ENCODE results near the gene SORBS2.

Gene SORBS2

GRCh38 chr4:185805262-185805802, 6.7 kb downstream of the SORBS2 start:
- no peak for DNase-seq (ENCODE audit: low spot score)

DNA sequence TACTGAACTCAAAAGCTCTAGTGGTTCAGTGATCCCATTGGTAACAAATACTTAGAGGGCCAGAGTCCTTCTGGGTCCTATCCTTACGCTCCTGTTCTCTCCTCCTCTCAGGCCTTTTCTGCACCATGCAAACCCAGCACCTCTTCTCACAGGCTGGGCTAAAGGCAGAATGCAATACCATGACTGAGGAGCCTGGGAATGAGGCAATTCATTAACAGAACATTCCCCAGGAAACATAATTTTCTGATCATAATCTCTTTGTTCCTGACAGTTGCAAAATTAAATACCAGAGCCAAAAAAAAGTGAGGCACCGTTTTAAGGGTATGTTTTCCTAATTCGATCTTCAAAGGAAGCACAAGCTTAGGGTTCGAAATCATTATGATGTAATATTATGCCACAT, 9.0 kb downstream of the SORBS2 start:
- no peak for DNase-seq (ENCODE audit: low spot score)

- no peak for DNase-seq (ENCODE audit: low spot score)
These were observed 10.5 kb downstream of the SORBS2 start for GRCh38 chr4:185801471-185801870.

DNA sequence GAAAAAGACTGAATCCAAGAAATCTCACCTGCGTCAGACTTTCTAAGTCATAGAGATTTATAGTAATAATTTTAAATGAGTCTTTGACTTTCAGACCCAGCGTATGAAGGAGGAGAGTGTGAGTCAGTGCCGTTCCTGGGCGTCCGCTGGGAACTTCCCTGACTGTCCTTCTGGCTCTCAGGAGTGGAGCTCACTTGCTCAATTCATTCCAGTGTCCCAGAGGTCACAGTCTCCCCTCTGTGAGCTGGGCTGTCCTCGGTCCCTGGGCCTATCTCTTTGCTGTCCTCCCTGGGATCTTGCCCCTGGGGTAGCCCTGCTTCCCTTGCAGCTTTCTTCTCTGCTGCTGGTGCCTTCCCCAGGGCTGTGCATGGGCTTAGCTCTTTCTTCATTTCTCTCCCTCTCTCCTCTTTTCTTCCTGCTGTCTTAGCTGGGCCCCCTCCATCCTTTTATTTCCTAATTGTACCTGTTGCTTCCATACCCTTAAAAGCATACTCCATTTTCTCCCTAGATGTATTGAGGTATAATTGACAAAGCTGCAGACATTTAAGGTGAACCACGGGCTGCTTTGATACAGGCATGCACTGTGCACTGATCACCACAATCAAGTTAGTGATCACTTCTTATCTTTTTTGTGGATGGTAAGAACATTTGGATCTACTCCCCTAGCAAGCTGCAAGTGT, 11.6 kb downstream of the SORBS2 start:
- no peak for DNase-seq (ENCODE audit: low spot score)

DNA sequence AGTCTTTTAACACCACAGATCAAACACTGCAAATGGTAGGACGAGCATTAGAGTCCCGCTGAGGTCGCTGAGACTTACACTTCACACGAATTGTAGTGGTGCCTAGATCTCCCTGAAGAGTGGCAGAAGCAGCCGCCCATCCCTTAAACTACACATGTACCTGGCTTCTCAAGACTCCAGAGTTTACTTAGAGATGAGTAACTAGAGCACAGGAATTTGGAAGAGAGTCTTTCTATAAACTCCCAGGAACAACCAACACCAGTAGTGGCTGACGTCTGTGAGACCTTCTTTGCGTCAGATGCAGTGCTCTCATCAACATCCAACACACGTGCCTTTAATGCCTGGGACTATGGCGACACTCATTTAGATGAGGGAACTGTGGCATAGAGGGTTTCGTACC, 12.6 kb downstream of the SORBS2 start:
- no peak for DNase-seq (ENCODE audit: low spot score)

- no peak for DNase-seq (ENCODE audit: low spot score)
These were observed 14.2 kb downstream of the SORBS2 start for GRCh38 chr4:185797596-185798338.

DNA sequence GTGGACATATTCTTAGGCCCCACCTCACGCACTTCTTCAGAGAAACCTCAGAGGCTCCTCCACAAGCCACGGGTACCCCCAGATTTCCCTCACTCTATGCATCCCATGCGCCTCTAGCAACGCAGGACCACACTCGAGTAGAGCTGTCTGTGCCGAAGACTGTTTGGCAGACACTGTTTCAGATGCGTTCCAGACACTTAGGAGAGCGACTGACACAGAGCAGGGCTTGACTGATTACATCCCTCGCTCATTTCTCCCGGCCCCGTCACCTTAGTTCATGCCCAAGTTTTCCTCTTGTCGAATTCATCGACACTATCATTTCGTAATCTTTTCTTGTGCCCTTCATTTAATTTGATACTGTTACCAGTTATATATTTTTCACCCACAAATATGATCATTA, 15.0 kb downstream of the SORBS2 start:
- no peak for DNase-seq (ENCODE audit: low spot score)

- no peak for DNase-seq (ENCODE audit: low spot score)
These were observed 15.8 kb downstream of the SORBS2 start for GRCh38 chr4:185796176-185796575.

- DNase-seq (ENCODE audit: low spot score): no peak
These were observed 17.4 kb downstream of the SORBS2 start for GRCh38 chr4:185794637-185795036.

DNA sequence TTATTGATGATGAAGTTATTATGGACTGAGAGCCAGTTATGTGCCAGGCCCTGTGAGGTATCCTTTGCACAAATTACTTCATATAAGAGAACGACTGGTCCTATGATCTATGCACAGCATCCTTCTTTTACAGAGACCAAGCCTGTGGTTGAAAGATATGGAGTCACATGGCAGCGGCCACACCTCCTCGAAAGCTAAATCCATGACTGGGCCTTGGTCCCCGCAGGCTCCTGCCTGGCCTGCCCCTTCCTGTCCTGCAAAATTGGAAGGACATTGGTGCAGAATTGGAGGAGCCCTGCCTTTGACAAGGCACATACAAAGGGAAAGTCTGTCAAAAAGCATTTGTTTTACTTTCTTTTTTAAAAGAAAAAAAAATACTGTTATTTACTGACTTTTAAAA, 18.3 kb downstream of the SORBS2 start:
- DNase-seq (ENCODE audit: low spot score): no peak

- no peak for DNase-seq (ENCODE audit: low spot score)
These were observed 18.9 kb downstream of the SORBS2 start for GRCh38 chr4:185793116-185793485.

DNA sequence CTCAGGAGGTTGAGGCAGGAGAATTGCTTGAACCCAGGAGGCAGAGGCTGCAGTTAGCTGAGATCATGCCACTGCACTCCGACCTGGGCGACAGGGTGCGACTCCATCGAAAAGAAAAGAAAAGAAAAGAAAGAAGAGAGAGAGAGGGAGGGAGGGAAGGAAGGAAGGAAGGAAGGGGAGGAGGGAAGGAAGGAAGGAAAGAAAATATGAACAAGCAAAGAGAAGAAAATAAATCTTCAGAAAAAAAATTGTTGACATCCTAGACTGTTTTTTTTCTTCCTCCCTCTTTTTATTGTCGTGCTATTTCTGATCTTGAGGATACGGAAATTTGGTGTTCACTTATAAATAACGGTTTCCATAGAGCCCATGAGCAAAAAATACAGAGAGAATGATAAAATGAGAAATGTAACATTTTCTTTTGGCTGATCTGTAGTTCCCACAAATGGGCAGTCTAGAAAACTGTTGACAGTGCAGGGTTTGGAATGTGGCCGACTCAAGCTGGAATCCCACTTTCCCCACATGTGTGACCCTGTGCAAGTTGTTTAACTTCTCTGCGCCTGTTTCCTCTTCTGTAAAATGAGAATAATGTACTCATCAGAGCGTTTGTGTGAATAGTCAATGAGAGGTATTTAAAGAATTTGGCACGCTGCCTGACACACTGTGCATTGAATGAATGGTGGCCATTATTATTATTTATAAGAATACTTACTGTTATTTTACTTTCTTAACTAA, 19.4 kb downstream of the SORBS2 start:
- peak; percentile 34 for DNase-seq (ENCODE audit: low spot score)

DNA sequence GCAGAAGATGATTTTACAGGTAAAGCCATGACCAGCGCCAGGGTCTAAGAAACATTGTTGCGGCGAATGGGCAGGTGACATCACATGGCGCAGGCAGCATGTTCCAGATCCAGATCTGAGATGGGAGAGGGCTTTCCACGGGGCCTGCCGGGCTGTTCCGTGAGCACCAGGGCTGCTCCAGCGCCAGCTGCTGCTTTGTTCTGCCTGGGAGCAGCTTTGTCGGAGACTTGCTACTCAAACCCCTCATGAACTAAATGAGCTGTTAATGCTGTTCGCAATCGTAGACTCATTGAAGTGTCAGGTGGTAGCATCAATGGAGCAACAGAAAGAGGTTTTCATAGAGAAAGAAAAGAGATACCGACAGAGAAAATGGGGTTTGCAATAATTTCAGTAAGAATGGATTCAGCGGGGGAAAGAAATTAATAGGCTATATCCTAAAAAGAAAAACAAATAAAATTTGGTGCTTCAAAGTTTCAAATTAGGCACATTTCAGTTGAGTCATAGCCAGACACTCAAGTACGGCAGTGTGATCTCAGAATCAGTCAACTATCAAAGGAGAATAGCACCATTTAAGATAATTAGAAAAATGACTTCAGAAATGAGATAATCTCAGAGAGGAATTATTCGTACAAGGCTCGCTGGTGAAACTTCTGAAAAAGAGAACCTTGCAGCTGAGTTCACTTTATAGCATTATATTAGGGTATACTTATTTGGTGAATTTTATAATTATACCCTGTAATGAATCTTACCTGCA, 23.9 kb downstream of the SORBS2 start:
- DNase-seq (ENCODE audit: low spot score): no peak

DNA sequence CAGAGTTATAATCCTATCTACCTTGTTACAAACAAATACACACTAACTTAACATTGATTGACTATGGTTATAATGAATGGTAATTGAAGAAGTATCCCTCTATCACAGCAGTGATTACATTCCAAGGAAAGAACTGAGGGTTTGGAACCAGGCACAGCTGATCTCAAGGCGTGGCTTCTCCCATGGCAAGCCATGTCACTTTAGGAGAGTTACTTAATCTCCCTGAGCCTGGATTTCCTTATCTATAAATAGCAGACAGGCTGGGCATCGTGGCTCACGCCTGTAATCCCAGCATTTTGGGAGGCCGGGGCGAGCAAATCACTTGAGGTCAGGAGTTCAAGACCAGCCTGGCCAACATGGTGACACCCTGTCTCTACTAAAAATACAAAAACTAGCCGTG, 25.6 kb downstream of the SORBS2 start:
- DNase-seq (ENCODE audit: low spot score): no peak

DNA sequence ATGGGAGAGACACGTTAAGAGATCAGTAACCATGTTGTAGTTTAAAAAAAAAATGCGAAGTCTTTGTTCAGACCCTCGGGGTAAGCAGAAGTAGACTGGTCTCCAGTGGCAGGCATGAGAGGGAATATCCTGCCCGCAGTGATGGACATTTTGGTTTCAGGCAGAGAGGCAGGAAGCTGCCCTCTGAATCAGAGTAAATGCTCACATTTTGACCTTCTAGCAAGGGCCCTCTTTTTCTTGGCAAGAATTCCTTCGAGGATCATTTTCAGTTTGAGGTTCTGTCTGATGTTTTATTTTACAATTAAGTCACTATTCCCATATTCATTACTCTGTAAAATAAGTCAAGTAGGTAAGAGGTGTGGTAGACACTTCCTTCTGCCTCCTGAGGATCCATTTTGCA, 28.4 kb downstream of the SORBS2 start:
- DNase-seq (ENCODE audit: low spot score): no peak

- no peak for DNase-seq (ENCODE audit: low spot score)
These were observed 29.5 kb downstream of the SORBS2 start for GRCh38 chr4:185782523-185782922.

- no peak for DNase-seq (ENCODE audit: low spot score)
These were observed 30.3 kb downstream of the SORBS2 start for GRCh38 chr4:185781555-185782215.

DNA sequence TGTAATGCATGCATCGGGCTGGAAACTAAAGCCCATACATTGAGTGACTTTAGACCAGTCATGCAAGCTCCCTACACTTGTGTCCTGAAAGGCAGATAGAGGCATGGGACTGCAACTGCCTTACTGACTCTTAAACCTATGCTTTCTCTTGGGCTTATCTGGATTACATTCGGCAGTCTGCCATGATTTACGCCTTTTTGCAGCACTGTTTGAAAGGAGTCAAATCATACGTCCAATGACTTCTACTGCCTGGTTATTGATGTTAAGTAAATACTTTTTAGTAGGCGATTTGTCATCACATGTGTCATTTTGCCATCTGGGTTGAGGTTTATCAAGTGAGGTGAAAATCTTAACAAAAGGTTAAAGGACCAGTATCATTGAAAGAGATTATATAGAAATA, 31.5 kb downstream of the SORBS2 start:
- no peak for DNase-seq (ENCODE audit: low spot score)

DNA sequence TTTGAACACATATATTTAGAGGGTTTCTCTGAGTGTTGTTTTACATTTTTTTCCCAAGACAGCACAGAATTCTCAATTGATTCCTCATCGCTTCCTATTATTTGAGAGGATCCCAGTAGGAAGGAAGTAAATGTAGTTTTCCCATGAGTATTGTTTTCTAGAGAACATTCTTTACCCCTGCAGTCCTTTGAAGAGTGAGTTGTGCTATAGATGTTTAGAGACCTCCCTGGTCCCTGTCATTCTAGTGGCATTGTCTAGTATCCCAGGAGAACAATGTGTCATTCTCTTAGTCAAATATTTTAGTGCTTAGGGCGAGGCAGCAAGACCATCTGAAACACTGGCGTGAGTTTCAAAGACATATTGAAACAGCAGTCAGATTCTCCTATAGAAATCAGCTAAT, 32.5 kb downstream of the SORBS2 start:
- DNase-seq (ENCODE audit: low spot score): no peak

DNA sequence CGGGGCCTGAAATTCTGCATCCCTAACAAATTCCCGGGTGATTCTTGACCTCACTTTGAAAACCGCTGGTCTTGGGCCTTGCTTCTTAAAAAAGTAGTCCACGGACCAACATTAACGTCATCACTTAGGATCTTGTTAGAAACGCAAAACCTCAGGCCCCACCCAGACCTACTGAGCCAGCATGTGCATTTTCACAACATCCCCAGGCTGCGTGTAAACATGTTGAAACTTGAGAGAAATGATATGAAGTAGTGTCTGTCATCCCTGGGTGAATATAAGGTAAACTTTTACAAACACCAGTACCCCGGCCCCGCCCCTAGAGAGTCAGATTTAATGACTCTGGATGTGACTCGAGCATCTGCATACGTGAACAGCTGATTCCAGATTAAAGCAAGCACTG, 33.7 kb downstream of the SORBS2 start:
- DNase-seq (ENCODE audit: low spot score): no peak

GRCh38 chr4:185775792-185776555, 36.0 kb downstream of the SORBS2 start:
- DNase-seq (ENCODE audit: low spot score): no peak
